ENCODE measurements around the gene CIB4.

The CIB4 gene

DNA sequence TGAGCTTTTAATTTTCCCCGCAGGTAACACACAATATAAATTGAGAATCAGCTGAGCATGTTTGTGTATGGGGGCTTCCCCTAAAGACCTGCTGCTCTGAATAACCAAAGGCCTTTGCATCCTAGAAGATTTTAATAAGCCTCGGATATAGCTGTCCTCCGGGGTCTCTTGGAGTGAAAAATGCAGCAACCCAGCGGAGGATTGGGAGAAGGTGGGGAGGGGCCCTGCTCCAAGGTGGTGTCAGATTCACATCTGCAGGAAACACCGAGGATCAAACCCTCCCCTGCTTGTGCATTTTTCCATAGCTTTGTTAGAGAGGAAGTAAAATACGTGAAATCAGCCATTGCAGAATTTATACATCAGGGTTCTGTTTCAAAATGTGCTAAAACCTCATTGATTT is 100.2 kb downstream of the CIB4 start:
- DNase-seq, result no peak

DNA sequence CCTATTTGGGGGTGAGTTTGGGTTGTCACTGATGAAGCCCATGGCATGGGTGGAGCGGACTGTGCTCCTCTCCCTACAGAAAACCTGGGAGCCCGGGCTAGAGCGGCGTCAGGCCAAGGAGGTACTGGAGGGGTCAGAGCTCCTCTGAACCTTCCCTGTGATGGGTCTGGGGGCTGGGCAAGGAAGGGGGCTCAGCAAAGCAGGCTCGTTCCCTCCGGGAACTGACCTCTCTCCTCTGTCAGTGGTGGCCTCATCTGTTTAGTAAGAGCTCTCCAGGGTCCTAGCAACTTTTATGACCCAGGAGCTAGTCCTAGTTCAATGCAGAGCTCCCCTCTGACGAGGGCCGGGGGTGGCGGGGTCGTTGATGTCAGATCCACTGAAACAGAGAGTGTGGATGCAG is 100.9 kb downstream of the CIB4 start:
- DNase-seq, result no peak

DNA sequence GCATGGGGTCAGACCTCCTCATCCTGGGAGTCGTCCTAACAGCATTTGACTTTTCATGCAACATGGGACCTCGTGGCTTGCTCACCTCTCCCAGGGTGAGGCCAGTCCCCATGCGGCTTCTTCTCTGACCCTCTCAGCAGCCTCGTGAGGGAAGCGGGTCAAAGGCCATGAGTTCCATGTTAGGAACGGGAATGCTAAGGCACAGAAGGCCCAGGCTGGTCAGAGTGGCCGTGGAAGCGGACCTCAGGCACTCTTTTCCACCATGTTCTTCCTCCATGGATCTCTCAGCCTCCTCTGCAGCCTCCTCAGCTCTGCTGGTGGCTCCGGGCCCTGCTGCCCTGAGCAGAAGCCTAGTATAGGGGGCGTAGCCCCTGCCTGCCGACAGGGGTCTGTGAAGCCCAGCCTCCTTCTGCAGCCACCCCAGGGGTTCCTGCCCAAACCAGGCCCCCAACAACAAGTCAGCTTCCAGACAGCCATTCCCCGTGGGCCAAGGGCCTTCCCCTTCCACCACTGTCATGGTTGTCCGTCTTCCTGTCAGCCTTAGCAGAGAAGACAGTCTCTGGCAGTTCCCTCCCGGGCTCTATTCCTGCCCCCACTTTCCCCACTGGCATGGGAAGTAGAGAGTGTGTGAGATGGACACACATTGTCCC is 103.2 kb downstream of the CIB4 start:
- DNase-seq, result no peak

DNA sequence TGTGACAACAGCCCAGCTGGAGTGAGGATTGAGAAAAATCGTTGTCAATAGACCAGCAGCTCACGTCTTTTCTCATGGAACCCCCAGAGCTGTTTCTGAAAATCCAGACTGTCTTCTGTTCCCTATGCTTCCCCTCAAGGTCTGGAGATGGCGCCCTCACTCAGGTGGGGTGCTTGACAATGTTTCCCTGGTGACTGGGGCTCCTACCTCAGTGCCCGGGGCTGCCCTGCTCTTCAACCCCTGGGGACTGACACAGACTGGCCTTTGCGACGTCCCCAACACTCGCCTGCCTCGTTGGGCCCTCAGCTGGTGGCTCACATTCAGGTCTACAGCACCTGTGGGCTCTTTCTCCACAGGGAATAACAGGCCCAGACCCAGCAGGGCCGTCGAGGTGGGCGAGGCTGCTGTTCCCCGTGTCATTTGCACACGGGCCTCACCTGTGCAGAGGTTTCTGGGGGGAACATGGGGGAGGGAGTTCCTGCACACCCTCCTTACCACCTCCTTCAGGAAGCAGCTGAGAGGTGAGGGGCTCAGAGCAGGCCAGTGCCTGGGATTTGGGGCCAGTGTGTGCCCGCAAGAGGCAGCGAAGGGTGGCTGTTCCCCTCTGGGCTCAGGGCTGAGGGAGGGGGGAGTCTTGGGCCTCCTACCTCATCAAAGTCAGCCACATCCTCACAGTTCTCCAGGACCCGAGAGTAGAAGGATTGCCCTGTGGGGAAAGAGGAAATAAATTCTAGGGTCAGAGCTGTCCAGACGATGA is 103.9 kb downstream of the CIB4 start:
- DNase-seq, result no peak

DNA sequence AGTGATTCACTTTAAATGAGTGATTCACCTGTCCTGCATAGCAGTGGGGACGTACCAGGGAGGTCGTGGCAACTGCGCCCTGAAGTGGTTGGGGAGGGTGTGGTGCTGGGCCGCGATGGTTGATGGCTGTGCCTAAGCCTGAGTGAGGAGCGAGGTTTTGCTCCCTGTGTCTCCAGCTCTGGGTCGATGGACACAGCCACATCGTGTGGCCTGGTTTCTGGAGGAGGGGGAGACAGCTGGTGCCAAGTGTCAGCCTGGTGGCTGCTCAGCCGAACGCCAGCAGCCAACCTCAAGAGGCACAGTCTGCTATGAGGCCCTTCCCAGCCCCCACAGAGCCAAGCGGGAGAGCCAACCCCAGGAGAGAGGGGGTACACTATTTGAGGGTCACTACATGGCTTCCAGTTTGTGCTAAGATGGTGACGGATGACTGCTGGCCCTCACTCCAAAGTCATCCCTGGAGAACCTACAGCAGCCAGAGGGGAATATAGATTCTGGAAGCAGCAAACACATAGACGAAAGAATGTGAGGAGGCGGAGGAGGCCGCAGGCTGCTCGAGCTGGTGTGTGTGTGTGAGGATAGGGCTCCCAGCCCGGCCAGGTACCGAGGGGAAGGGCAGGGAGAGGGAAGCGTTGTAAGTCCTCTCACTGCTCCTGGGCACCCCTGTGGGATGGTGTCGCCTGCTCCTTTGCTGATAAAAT is 104.6 kb downstream of the CIB4 start:
- DNase-seq, result no peak

DNA sequence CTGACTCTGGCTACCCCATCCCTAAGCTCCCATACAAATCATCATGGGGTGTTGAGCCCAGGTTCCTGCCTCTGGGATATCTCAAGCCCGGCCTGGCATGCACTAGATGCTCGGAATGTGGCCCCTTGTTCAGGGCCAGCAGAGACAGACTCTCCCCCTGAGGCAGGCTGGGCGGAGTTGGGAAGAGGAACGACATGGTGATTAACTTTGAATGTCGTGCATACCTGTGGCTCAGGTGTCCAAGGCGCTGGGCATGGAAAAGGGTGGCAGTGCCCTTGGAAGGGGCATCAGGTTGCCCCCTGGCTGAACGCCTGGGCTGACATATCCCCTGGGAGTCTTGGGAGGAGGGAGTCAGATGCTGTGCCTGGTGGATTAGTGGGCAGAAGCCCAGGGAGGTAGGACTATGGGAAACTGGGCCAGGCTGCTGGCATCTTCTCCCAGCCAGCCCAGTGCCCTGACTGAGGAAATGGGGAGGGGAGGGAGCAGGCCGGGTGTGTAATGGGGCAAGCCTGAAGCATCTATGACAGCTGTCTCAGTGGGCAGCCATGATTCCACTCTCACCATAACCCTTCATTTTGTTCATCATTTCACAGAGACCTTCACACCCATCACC is 105.4 kb downstream of the CIB4 start:
- no peak for DNase-seq

DNA sequence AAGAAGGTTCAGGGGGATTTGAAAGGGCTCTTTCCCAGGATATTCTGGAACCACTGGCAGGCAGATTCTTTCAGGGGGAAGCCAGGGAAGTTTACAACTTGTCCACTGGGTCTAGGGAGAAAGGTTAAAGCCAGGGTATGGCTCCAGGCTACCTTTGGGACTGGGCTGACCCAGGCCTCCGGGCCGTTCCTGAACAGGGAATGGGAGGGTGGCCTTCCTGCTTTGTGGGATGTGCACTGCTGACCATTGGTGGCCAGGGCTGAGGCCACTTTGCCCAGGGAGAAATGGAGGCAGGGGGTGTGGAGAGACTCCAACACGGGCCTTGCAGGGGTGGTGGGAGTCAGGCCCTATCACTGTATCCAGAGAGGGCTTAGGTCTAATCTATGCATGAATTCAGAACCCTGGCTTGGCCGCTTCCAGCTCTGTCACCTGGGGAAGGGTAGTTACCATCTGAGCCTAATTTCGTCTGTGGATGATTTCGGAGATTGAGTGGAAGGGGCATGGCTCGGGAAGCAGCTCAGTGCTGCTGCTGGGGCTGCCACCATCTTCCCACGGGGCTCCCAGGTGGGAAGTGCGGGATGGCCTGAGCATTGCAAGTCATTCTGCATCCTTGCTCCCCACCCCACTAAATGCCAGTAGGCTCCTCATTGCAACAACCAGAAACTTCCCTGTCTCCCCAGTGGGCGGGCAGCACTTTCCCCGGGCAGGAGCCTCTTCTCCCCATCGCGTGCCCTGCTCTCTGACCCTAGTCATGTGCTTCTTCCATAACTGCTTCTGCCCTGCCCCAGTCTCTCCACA is 106.1 kb downstream of the CIB4 start:
- DNase-seq, result no peak

DNA sequence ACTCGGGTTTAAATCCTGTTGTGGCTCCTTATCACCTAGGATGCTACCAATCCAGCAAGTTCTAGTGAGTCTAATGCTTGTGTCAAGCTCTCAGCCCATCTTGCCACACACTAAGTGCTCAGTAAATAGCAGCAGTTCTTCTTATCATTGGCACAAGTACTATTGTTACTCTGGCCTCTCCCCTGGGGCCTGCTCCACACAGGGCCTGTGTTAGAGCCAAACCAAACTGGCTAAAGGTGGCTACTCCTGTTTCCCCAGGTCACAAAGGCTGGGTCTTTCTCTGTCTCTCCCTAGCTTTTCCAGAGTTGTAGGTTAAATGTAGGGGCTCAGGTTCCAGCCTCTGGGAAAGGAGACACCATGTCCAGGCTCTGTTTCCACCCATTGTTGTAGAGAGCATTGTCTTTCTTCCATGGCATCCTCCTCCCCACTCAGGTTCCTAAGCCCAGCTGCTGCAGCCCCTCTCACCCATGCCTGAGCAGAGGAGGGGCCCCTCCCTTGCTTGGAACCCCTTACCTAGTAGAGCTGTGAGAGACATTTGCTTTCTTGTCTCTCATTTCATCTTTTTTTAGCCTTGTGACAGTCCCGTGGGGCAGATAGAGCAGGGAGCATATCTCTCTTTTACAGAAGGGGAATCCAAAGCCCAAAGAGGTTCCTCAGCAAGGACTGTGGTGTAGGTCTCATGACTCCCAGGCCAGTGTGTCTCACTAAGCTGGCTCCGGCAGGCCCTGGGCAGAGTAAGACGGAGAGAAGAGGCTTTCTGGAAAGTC is 106.9 kb downstream of the CIB4 start:
- DNase-seq, result no peak

DNA sequence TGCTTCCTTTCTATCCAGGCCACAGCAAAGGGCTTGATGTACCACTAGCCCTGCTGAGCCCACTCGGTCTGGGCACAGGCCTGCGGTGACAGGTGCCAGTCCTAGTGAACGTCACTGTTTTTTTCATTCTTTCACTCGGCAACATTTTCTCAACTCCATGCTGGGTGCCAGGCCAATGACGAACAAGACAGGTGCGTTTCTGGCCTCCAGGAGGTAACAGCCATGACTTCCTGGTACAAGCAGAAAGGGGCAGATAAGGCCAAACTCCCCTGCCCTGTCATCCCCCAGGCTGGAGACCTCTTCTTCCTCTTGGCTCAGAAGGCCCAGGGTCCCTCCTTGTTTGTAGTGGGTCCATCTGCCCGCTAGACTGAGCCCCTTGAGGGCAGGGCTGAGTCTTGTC is 107.5 kb downstream of the CIB4 start:
- no peak for DNase-seq

DNA sequence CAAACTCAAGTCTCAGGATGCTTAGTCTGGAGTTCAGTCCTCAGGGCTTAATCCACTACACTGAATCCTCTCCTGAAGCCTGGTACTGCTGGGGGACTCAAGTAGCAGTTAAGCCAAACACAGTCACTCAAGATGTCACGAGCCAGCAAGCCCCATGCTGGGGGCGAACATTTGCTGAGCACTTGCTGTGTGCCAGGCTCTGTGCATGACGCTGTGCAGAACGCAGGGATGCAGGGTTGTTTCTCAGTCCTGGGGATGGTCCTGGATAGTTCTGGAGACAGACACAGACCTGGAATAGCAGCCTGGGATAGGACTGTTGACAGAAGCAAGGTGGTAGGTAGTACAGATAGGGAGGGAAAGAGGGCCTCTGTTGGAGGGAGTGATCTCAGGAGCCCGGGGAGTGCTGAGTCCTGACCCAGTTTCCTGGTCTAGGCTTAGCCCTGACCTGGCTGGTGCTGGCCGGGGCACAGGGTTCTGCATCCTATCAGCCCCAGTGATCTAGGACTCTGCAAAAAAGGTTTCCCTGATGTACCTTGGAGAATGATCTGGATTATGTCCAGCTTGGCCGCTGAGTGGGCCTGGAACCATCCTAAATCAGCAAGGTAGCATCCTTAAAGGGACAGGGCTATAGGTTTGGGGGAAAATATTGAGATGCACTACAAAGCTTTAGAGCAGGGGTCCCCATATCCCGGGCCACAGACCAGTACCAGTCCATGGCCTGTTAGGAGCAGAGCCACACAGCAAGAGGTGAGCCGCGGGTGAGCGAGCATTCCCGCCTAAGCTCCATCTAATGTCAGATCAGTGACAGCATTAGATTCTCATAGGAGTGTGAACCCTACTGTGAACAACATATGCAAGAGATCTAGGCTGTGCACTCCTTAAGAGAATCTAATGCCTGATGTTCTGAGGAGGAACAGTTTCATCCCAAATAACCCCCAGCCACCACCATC is 108.6 kb downstream of the CIB4 start:
- DNase-seq, result no peak

Measured in activated T-cell treated with anti-CD3 and anti-CD28 coated beads, Interleukin-2, amount 50 U/mL, for 48 hours (primary cell).